K562 (cell line): ENCODE results near the gene NCKIPSD. TPM values are rescaled to one million over a fixed set of nuclear protein-coding genes. Genes with fewer than 3 reads are reported as not detected.

ENCODE experiments used
- ATAC-seq: fragments of 200-7000 bp; cut with Tn5 transposase; 3 replicates; pipeline ENCODE4 v1.9.1; 2020; ENCODE audit warnings: moderate library complexity
- BruUV-seq: library from RNA; stranded (reverse); fragments of 400-500 nt; replicated peaks from 2 replicates; lab custom pipeline; 2021; lab: Mats Ljungman, UMichigan
- CTCF ChIA-PET: fragments of 300-600 bp; formaldehyde crosslinking; extraction: SDS; loops from one replicate; lab custom pipeline; 2021; ENCODE audit warnings: low intra/inter-chr PET ratio; lab: Yijun Ruan, JAX
- POLR2A ChIA-PET: fragments of 300-600, 350-650 bp; sonication (Branson Sonifier 250); formaldehyde crosslinking; extraction: SDS; loops from one replicate; lab custom pipeline; 2021; ENCODE audit warnings: antibody characterized with exemption, inconsistent platforms; lab: Yijun Ruan, JAX
- DNase-seq, 4 experiments: peaks; one replicate each; pipeline versions ENCODE4 v3.0.0 to v3.0.0-alpha.2; 2011 to 2018; ENCODE audit warnings: low spot score in 3 of 4, mixed read lengths in 3 of 4; ENCODE audit errors: extremely low read depth in 1 of 4
- FAIRE-seq: peaks from 2 replicates; lab custom pipeline; 2011; peaks lifted over from hg19 to GRCh38; lab: Jason Lieb, UNC
- H2AFZ ChIP-seq: 2 replicates; pipeline ENCODE4 v1.6.0; 2011; ENCODE audit warnings: low read depth, low read length, control low read depth, inconsistent platforms
- H3K27ac ChIP-seq: fragments of 200-600 bp; 3 replicates; pipeline ENCODE4 v1.8.0; 2011; ENCODE audit warnings: low read depth, mild to moderate bottlenecking, control low read depth, inconsistent platforms, low read length, moderate library complexity, mixed read lengths; ENCODE audit errors: extremely low read depth
- H3K27me3 ChIP-seq, 2 experiments: fragments of 300-600 bp in 1 of 2; 2 replicates in 1 of 2; 3 replicates in 1 of 2; pipeline versions ENCODE4 v1.6.0 to v1.8.0; 2011; ENCODE audit warnings: inconsistent platforms in 2 of 2, low read length in 2 of 2, mild to moderate bottlenecking in 1 of 2, mixed read lengths in 1 of 2, moderate library complexity in 1 of 2; ENCODE audit not compliant: control insufficient read depth in 2 of 2, insufficient read depth in 2 of 2
- H3K36me3 ChIP-seq: fragments of 300-600 bp; 3 replicates; pipeline ENCODE4 v1.8.0; 2011; ENCODE audit warnings: mild to moderate bottlenecking, low read length, inconsistent platforms; ENCODE audit not compliant: control insufficient read depth, insufficient read depth
- H3K4me1 ChIP-seq, 2 experiments: fragments of 200-600 bp in 1 of 2; replicated peaks in 1 of 2; 2 replicates in 1 of 2; 3 replicates in 1 of 2; pipeline versions ENCODE4 v1.5.1 to v1.8.0; 2011; ENCODE audit warnings: inconsistent platforms in 2 of 2, low read length in 2 of 2, mild to moderate bottlenecking in 1 of 2, mixed read lengths in 1 of 2, moderate library complexity in 1 of 2; ENCODE audit not compliant: control insufficient read depth in 2 of 2, insufficient read depth in 2 of 2
- H3K4me2 ChIP-seq: 2 replicates; pipeline ENCODE4 v1.6.1; 2011; ENCODE audit warnings: low read length, control low read depth, inconsistent platforms, mixed read lengths; ENCODE audit not compliant: insufficient read depth
- H3K4me3 ChIP-seq: fragments of 200-600 bp; sonication (generic), shearing (Covaris generic); 2 replicates; pipeline ENCODE4 v1.5.1; 2016; ENCODE audit warnings: control low read depth, inconsistent platforms
- H3K79me2 ChIP-seq: fragments of 200-600 bp; 3 replicates; pipeline ENCODE4 v1.8.0; 2011; ENCODE audit warnings: low read length, inconsistent platforms; ENCODE audit not compliant: control insufficient read depth, insufficient read depth
- H3K9ac ChIP-seq, 2 experiments: 2 replicates each; pipeline versions ENCODE4 v1.6.0 to v1.6.1; 2011; ENCODE audit warnings: low read depth in 2 of 2, low read length in 2 of 2, control low read depth in 1 of 2, inconsistent platforms in 1 of 2, mild to moderate bottlenecking in 1 of 2, mixed read lengths in 1 of 2; ENCODE audit not compliant: insufficient read depth in 1 of 2
- H3K9me1 ChIP-seq: one replicate; pipeline ENCODE4 v1.6.0; 2011; ENCODE audit warnings: inconsistent platforms, mild to moderate bottlenecking, low read length, moderate library complexity; ENCODE audit not compliant: control insufficient read depth, insufficient read depth
- H3K9me3 ChIP-seq: replicated peaks from 2 replicates; pipeline ENCODE4 v1.5.1; 2011; ENCODE audit warnings: low read depth, low read length, inconsistent platforms; ENCODE audit not compliant: control insufficient read depth, insufficient read depth
- H4K20me1 ChIP-seq: replicated peaks from 2 replicates; pipeline ENCODE4 v1.6.1; 2011; ENCODE audit warnings: low read length, inconsistent platforms, mixed read lengths; ENCODE audit not compliant: control insufficient read depth, insufficient read depth
- POLR2AphosphoS5 ChIP-seq: IDR thresholded peaks from 2 replicates; pipeline ENCODE4 v1.6.1; 2011; ENCODE audit warnings: mild to moderate bottlenecking, low read depth, low read length, moderate library complexity; ENCODE audit not compliant: control insufficient read depth, insufficient read depth
- POLR2G ChIP-seq: fragments of 200-400 bp; formaldehyde crosslinking; IDR thresholded peaks from 2 replicates; pipeline ENCODE4 v1.6.1; 2017; ENCODE audit warnings: low read depth, mild to moderate bottlenecking, antibody characterized with exemption, low read length, moderate library complexity
- SMARCE1 ChIP-seq: fragments of 450-650 bp; IDR thresholded peaks from 2 replicates; pipeline ENCODE4 v1.7.1; 2016; ENCODE audit warnings: mild to moderate bottlenecking
- WGBS: fragments of 100-300 bp; shearing (Covaris generic); methylation state at CpG from one replicate; pipeline ENCODE4 v1.1.6; 2016; ENCODE audit warnings: low coverage, mixed read lengths; ENCODE audit not compliant: insufficient coverage; ENCODE audit errors: missing lambda C conversion rate; 5-methylcytosine and 5-hydroxymethylcytosine counted together
- in situ Hi-C: fragments of 300-500 bp; cut with MboI; formaldehyde crosslinking; loops from 4 replicates; pipeline ENCODE4 v1.15.0; 2018; ENCODE audit warnings: inconsistent platforms, mixed read lengths
- intact Hi-C: fragments of 100-400 bp; cut with micrococcal nuclease; formaldehyde crosslinking; loops from 2 replicates; pipeline ENCODE4 v1.14.2; 2022
- polyA plus RNA-seq, 8 experiments: library from polyadenylated mRNA; depleted of rRNA in 4 of 8; stranded (reverse) in 5 of 8; unstranded in 3 of 8; fragments of >200 nt; fragmentation: Nextera tagmentation in 2 of 8; fragmentation: Illumina TruSeq in 1 of 8; extraction: Ambion mirVana in 2 of 8; extraction: Trizol in 1 of 8; gene quantifications; 2 replicates each; pipeline versions ENCODE4 v1.2.1 to v1.2.3, GENCODE V29; 2011 to 2014; ENCODE audit warnings: inconsistent platforms in 1 of 8, missing spikeins in 1 of 8
- total RNA-seq, 7 experiments: library from RNA; depleted of rRNA in 6 of 7; stranded (reverse); fragments of >200 nt in 6 of 7; fragmentation: Illumina TruSeq in 2 of 7; extraction: Trizol in 2 of 7; gene quantifications; 2 replicates each; pipeline versions ENCODE4 v1.2.1 to v1.2.3, GENCODE V29; 2011 to 2021; ENCODE audit warnings: low replicate concordance in 1 of 7

Gene NCKIPSD
- total and polyA plus RNA-seq, 9 of the 15 experiments (the other 6 are each of a cell fraction or from before 2014, with no cell fraction given) = 0.49 to 24.4 (median 12.3) TPM

DNA sequence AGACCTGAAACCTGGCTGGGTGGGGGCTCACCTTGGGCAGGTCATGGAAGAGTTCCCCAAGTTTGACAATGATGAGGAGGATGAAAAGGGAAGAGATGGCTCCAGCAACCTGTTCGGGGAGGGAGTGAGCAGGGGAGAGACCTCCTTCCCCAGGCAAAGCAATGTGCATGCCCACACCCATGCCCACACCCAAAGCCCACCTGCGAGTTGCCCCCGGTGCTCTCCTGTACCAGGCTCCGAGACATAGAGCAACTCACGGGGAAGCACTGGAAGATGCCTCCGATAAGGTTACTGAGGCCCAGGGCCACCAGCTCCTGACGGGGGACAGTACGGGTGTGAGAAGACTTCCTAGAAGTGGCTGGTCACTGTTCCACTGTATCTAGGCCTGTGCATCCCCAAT is 55.3 kb downstream of the NCKIPSD start:
- WGBS = 100% methylated on average over 3 of the region's 8 CpGs
- H3K9ac ChIP-seq = peak overlapping the region in 1 of 2 experiments; percentile 9; a peak in 1 of 4 replicates

DNA sequence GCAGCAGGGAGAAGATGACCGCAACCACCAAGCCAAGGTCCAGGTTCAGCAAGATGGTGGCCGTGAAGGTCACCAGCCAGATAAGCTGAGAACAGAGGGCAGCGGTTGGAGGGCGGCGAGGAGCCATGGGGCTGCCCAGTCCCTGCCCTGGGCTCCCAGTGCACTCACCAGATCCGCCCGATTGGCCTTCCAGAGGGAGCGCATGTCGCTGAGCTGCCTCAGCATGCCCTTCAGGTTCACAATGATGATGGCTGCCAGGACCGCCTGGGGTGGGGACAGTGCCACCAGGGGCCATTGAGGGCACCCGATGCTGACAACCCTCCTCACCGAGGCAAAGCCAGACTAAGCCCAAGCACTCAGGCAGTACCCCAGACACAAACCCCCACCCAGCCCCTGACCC is 55.8 kb downstream of the NCKIPSD start:
- no peak overlapping the region for H2AFZ ChIP-seq
- H3K36me3 ChIP-seq = peaks cover 70% of the 10 kb centered on the region; the same call in 2 of the 3 replicates
- DNase-seq (no peak), FAIRE-seq (no peak), ATAC-seq (no peak)
- H3K27me3 ChIP-seq = no peaks in the 10 kb centered on the region
- H3K4me3 ChIP-seq = no peak overlapping the region
- H3K4me1 ChIP-seq = peaks cover 0 to 13% of the 10 kb centered on the region in 2 experiments; a peak in 4 of 5 replicates
- TF ChIP-seq SMARCE1 (no peak), POLR2G (0 out of 2 replicates have a peak, but pooled peaks have one; percentile 26)
- no peaks in the 10 kb centered on the region for H3K9me3 ChIP-seq
- H3K4me2 ChIP-seq = no peak overlapping the region
- in situ Hi-C loops = no loop called here
- H3K9me1 ChIP-seq = peaks cover 4% of the 10 kb centered on the region
- 93% methylated on average over 8 of the region's 12 CpGs for WGBS
- no peak overlapping the region for H3K27ac ChIP-seq
- intact Hi-C loops = no loop called here
- H3K9ac ChIP-seq = no peak overlapping the region
- no peaks in the 10 kb centered on the region for H4K20me1 ChIP-seq
- BruUV-seq = no TSS peak
- H3K79me2 ChIP-seq = peaks cover 8% of the 10 kb centered on the region
- ChIA-PET POLR2A (no interaction called here), CTCF (no interaction called here)

More for the DNA sequence above, 55.3 kb downstream of the NCKIPSD start:
- peaks cover 11% of the 10 kb centered on the region for H3K79me2 ChIP-seq
- ChIA-PET POLR2A (no interaction called here), CTCF (no interaction called here)
- peaks cover 66% of the 10 kb centered on the region; the same call in 2 of the 3 replicates for H3K36me3 ChIP-seq
- in situ Hi-C loops (no loop called here), intact Hi-C loops (no loop called here)
- no peak overlapping the region for H3K27ac ChIP-seq
- no TSS peak for BruUV-seq
- no peak for DNase-seq
- H3K4me2 ChIP-seq = no peak overlapping the region
- no peaks in the 10 kb centered on the region for H3K27me3 ChIP-seq
- no peak overlapping the region for H2AFZ ChIP-seq
- peaks cover 4% of the 10 kb centered on the region for H3K9me1 ChIP-seq
- FAIRE-seq = no peak
- no peaks in the 10 kb centered on the region for H4K20me1 ChIP-seq
- no peaks in the 10 kb centered on the region for H3K9me3 ChIP-seq
- peaks cover 0 to 19% of the 10 kb centered on the region in 2 experiments; a peak in 4 of 5 replicates for H3K4me1 ChIP-seq
- ATAC-seq = no peak
- no peak overlapping the region for H3K4me3 ChIP-seq
- no peak for TF ChIP-seq POLR2AphosphoS5
